ENCODE measurements around the gene PSMD2.
"Not testable (repeated sequence)": the region's sequence is repeated elsewhere in the genome, so short reads cannot be mapped to it uniquely, and the experiment has no call there.

The PSMD2 gene

DNA sequence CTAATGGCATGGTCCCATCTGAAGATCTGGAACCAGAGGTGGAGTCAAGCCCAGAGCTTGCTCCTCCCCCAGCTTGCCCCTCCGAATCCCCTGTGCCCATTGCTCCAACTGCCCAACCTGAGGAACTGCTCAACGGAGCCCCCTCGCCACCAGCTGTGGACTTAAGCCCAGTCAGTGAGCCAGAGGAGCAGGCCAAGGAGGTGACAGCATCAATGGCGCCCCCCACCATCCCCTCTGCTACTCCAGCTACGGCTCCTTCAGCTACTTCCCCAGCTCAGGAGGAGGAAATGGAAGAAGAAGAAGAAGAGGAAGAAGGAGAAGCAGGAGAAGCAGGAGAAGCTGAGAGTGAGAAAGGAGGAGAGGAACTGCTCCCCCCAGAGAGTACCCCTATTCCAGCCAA, 22.6 kb downstream of the PSMD2 start:
- no peak for DNase-seq

DNA sequence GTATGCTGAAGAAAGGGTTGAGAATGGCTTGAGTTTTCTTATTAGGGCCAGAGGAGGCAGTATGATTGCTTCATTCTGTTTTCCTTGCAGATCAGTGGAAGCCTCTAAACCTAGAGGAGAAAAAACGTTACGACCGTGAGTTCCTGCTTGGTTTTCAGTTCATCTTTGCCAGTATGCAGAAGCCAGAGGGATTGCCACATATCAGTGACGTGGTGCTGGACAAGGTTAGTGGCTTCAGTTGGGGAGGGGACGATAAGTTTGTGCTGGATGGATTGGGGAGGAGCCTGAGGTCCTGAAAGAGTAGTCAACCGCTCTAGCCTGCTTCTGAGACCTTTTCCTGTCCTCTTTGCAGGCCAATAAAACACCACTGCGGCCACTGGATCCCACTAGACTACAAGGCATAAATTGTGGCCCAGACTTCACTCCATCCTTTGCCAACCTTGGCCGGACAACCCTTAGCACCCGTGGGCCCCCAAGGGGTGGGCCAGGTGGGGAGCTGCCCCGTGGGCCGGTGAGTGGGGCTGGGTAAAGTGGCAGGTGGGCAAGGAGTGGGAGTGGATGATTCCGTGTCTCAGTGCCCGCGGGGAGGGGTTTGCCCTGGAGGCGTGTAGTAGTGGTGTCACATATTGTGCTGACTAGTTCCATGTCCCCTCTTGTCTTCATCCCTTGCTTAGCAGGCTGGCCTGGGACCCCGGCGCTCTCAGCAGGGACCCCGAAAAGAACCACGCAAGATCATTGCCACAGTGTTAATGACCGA, 23.9 kb downstream of the PSMD2 start:
- peak; percentile 64 for DNase-seq

DNA sequence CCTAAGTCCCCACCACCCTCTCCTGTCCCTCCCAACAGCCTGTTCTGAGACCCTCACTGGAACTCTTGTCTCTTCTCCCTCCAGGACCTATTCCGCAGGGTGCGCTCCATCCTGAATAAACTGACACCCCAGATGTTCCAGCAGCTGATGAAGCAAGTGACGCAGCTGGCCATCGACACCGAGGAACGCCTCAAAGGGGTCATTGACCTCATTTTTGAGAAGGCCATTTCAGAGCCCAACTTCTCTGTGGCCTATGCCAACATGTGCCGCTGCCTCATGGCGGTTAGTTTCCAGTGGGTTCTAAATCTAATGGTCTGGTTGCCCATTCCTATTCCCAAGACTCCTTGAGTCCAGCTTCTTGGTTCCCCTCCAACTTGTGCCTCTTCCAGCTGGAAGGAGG, 24.7 kb downstream of the PSMD2 start:
- DNase-seq: no peak

DNA sequence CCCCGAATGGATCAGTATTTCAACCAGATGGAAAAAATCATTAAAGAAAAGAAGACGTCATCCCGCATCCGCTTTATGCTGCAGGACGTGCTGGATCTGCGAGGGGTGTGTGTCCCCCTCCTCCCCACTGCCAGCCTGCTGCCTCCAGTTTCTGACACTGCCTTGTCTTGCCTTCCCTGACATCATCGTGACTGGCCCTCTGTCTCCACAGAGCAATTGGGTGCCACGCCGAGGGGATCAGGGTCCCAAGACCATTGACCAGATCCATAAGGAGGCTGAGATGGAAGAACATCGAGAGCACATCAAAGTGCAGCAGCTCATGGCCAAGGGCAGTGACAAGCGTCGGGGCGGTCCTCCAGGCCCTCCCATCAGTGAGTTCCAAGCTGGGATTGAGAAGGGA, 26.2 kb downstream of the PSMD2 start:
- no peak for DNase-seq

DNA sequence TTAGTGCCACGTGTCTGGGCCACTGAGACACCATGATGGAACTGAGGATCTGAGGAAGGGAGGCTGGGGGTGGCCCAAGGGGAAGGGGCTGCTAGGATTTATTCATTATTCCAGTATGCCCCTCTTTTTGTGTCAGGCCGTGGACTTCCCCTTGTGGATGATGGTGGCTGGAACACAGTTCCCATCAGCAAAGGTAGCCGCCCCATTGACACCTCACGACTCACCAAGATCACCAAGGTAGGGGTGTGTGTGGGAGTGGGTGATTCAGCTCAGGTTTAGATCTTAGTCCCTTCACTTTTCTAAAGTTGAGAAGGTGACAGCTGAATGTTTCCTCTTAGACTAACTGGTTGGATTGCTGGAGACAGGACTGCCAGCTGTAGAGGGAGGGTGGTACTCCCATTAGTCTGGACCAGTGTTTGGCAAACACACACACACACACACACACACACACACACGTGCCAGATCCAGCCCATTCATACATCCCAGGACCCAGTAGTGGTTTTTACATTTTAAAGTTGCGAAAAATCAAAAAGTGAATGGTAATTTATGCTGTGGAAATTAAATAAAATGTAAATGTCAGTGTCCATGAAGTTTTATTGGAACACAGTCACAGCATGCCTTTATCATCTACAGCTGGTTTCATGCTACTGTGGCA, 26.8 kb downstream of the PSMD2 start:
- no peak for DNase-seq

DNA sequence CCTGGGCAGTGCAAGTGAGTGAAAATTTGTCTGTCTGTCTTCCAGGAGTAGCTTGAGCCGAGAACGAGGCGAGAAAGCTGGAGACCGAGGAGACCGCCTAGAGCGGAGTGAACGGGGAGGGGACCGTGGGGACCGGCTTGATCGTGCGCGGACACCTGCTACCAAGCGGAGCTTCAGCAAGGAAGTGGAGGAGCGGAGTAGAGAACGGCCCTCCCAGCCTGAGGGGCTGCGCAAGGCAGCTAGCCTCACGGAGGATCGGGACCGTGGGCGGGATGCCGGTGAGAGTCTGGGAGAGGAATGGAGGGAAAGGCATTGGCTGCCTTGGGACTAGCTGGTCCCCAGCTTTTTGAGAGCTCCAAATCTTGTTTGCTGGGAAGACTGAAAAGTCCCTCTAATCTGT, 28.1 kb downstream of the PSMD2 start:
- no peak for DNase-seq

DNA sequence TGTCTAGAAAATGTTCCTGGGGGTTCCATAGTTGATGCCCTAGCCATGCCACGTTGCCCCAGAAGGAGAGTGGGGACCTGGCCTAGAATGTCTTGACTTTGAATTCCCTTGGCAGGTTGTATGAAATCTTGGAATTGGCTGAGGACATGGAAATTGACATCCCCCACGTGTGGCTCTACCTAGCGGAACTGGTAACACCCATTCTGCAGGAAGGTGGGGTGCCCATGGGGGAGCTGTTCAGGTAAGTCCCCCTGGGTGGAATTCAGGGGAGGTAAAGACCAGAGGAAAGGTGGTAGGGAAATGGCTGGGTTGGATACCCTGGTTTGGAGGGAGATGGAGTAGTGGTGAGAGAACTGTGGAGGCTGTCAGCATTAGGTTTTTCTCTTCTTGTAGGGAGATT, 29.5 kb downstream of the PSMD2 start:
- no peak for DNase-seq

DNA sequence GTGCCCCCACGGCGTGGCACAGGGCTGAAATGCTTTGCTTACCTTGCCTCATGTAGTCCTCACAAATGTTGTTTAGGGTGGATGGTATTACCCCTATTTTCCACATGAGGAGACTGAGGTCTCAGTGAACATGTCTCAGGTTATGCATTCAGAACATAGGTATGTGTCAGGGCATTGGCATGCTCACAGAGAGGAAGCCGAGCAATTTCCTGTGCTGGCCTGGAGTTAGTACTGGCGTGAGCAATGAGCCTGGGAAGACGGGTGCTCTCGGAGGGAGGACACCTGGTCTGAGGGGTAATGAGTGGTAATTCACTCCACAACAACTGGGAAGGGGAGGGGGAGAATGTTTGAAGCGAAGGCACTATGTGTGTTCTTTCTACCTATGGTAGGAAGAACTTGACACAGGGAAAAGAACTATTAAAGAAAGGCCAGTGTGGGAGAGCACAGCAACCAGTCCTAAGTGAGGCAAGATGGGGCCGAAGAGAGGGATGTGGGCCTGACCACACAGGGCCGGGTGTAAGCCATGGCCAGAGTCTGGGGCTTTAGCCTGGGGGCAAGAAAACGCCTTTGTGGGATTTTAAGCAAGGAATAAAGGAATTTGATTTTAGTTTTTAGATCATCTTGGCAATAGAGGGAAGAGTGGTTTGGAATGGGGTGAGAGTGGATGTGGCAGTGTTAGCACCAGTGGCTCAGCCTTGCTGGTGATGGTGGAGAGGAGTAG, 33.5 kb downstream of the PSMD2 start:
- no peak for DNase-seq

DNA sequence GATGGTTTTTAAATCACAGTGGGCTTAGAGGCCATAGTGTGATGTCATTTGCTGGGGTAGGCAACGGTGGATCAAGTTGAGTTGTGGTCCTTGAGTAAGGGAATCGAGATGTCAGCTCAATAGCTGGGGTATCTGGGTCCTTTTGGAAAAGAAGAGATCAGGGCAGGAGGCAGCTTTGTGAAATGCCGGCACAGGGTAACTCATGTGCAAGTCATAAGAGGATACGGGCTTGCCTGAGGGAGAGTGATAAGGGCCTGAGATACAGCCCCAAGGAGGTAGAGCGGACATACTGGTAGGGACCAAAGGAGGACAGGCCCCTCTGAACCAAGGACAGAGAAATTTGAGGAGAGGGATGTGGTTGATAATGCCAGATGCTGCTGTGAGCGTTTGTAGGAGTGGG, 34.1 kb downstream of the PSMD2 start:
- DNase-seq: no peak

DNA sequence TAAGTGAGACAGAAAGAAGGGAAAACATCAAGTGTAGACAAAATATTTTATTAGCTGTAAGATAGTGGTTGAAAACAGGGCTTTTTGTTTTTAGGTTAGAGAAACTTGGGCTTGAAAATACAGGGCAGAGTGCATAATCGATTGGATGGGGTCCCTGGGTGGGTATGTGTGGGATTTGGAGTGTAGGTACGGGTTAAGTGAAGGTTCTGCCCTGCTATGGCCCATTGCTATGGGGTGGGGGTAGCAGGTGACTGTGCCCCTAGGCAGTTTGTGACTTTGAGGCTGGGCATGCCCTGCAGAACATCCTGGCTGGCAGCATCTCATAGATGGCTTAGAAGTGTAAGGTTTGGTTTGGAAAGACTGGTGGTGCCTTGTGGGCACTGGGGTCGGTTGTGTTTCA, 34.7 kb downstream of the PSMD2 start:
- no peak for DNase-seq

DNA sequence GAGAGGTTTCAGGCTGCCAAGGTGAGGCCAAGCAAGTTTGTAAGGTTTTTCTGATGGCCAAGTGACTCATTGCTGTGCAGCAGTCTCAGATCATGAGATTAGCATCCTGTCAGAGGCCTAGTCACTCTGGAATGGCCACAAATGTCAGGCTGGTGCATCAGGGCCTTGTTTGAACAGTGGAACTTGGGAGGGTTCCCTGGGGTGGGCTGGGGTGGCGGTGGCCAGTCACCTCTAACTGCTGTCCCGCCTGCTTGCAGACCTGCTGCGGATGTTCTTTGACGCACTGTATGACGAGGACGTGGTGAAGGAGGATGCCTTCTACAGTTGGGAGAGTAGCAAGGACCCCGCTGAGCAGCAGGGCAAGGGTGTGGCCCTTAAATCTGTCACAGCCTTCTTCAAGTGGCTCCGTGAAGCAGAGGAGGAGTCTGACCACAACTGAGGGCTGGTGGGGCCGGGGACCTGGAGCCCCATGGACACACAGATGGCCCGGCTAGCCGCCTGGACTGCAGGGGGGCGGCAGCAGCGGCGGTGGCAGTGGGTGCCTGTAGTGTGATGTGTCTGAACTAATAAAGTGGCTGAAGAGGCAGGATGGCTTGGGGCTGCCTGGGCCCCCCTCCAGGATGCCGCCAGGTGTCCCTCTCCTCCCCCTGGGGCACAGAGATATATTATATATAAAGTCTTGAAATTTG, 35.6 kb downstream of the PSMD2 start:
- peak; percentile 36 for DNase-seq

DNA sequence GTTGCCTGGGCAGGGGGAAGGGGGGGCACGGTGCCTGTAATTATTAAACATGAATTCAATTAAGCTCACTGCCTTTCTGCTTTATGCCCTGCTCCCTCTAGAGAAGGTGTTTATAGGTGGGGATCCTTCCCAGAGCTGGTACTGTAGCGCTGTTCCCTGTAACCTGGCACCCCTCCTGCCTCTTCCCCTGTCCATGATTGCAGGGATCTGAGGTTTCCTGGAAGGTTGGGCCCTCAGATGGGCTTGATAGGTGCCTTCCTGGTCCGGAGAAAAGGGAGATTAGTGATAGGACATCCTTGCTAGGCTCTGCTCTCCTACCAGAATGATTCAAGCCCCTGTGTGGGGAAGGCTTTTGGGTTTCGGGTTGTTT, 36.2 kb downstream of the PSMD2 start:
- DNase-seq: no peak

DNA sequence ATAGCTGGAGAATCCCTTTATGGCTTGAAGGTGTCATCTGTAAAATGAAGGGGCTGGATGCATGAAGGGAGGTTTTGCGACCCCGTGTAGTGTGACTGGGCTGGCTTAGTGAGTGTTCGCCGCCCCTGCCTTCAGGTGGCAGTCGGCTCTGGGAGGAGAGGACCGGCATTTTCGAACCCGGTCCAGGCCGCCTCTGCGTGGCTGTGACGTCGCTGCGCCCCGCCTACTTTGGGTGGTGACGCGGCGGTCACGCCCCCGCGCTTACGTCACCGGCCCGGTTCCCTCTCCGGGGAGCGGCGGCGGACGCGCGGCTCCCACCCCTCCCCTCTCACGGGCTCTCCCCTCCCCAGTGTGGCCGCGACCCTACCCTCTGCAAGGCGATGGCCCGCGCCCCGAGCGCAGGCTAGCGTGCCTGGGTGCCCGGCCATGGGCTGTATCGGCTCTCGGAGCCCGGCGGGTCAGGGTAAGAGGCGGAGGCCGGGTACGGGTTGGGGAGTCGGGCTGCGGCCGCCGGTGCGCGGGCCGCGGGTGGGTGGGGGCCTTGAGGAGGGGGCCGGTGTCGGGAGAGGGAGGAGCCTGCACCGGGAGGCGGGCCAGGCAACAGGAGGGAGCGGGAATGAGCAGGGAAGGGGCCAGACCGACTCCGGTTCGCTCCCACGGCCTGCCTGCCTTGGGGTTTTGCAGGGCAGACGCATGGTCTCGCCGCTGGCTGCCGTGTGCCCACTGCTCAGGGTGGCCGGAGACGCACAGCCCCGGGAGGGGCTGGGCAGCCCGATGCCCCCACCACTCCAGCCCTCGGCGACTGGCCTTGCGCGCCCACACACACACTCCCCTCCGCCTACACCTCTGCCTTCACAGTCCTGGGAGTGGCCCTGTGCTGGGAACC, 36.9 kb downstream of the PSMD2 start:
- DNase-seq: peak; percentile 88

DNA sequence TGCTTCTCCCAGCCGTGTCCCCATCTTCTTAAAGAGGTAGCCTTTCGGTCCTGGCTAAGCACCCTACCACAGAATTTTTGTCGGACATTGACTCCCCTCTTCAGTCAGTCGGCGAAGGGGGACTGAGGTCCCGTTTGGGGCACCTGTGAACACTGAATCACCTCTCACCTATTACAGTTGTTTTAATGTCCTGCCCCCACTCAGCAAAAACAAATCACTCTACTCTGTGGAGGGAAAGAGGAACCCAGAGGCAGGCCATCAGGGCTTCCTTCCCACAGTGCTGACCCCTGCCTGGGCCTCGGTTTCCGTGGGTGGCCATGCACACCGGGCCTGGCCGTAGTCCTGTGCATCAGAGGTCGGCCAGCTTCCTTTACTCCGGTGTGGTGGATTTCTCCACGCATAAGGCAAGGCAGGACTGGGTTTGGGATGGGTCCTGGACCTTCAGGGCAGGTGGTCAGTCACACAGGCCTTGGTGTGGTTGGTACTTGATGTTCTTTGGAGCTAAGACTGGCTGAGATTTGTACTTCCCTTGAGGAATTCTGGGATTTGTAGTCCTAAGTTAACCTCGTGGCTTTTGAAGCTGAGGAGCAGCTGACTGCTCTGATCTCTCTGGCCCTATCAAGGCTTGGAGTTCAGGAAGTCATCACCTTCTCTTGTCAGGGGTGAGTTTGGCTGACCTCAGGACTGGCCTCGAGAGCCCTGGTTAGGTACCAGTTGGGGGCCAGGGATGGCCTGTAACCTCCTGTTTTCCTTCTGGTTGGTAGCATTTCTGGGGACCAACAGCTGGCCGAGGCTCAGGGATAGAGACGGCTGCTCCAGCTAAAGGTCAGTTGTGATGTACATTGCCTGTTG, 37.7 kb downstream of the PSMD2 start:
- no peak for DNase-seq

DNA sequence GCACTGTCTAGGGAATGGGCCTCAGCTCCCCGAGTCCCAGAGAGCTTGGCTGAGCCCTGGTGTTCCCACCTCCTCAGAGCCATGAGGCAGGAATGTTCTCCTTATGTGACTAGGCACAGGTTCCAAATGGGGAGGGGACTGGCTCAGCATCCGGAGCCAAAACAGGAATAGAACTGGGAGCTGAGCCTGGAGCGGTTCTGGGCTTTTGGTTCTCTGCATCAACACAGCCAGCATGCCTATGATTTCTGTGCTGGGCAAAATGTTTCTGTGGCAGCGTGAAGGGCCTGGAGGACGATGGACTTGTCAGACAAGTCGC, 38.3 kb downstream of the PSMD2 start, which contains the start of gene FAM131A:
TSS of gene FAM131A (plus strand) at position 202 of the 316 bp plus-strand sequence. CDS start at position 233, 31 bp downstream.
- DNase-seq: no peak

DNA sequence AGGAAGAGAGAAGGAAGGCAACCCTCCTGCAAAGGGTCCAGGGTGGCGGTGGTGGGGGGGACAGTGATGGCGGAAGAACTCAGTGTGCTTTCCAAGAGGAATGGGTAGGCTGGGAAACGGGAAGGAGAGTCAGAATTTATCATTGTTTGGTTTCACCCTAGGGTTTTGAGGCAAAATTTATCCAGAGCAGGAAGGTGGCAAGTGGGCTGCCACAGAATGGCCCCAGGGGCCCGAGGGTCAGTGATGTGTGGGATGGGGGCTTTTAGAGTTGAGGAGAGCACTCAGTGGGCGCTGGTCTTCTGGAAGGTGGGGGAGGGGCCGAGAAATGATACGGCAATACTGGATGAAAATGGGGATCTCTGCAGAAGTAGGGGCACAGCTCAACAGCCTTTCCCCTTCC, 38.9 kb downstream of the PSMD2 start:
- DNase-seq: no peak

DNA sequence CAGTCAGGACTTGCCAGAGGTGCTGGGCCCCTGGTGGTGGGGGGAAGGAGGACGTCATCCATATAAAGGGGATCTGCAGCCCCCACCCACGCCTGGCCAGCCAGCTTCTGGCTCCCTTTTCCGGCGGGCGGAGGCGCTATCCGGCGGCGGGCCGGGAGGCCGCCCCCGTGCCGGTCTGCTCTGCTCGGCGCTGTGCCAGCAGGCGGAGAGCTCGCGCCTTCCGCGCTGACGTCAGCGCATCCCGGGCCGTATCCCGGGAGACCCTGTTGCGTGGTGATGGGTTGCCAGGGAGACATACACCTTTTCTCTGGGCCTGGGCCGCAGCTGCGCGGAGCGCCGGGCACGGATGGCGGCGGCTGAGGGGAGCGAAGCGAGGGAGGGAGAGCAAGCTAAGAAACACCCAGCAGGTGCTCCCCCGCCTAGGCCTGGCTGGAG, 39.5 kb downstream of the PSMD2 start:
- peak; percentile 24 for DNase-seq

DNA sequence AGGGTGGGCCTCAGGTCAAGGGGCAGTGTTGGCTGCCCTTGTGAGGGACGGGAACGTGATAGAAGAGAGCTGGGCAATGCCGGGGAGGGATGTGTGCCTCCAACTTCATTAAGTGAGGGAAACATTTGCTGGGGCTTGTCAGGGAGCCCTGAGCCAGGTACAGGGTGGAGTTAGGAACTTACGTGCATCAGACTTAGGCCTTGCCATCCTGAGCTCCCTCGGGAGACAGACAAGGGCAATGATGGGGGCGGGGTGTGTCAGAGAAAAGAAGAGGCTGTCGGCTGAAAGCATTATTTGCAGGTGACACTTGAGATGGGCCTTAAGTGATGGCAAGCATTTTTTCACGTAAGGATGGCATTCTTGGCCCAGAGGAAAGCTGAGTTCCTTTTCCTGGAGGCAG, 40.0 kb downstream of the PSMD2 start:
- DNase-seq: no peak

DNA sequence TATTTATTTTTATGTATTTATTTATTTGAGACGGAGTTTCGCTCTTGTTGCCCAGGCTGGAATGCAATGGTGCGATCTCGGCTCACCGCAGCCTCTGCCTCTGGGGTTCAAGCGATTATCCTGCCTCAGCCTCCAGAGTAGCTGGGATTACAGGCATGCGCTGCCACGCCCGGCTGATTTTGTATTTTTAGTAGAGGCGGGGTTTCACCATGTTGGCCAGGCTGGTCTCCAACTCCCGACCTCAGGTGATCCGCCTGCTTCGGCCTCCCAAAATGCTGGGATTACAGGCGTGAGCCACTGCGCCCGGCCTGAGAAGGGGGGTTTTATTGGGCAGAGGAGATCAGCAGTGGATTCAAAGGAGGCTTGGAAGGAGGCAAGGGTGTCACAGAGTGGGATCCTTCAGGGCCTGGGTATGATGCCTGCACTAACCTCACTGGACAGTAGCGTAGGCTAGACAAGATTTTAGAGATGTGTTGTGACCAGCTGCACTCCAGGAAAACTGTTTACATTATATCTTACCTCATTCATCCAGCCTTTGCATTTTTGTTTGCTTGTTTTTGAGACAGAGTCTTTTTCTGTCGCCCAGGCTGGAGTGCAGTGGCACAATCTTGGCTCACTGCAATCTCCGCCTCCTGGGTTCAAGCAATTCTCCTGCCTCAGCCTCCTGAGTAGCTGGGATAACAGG, 40.6 kb downstream of the PSMD2 start:
- DNase-seq: not testable (repeated sequence)

DNA sequence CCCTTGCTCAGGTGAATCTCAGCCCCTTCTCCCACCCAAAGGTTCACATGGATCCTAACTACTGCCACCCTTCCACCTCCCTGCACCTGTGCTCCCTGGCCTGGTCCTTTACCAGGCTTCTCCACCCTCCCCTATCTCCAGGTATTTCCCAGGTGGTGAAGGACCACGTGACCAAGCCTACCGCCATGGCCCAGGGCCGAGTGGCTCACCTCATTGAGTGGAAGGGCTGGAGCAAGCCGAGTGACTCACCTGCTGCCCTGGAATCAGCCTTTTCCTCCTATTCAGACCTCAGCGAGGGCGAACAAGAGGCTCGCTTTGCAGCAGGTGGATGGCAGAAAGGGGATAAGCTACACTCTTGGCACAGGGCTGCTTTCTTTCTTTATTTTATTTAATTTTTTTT, 42.9 kb downstream of the PSMD2 start:
- no peak for DNase-seq
